IPS-18c (cell line): ENCODE data around the gene DEDD.
A peak's percentile ranks its signal among the peaks of the same experiment; 100 is the strongest.
"Not testable (repeated sequence)": the region's sequence is repeated elsewhere in the genome, so short reads cannot be mapped to it uniquely, and the experiment has no call there.

ENCODE experiments used
- H3K4me3 ChIP-seq: 2 replicates; pipeline ENCODE4 v1.7.0; 2013; ENCODE audit warnings: low read depth, mild to moderate bottlenecking, low read length, moderate library complexity; ENCODE audit not compliant: insufficient read depth
- H3K9me3 ChIP-seq: one replicate; pipeline ENCODE4 v1.6.1; 2013; ENCODE audit warnings: mild to moderate bottlenecking, low read length, moderate library complexity; ENCODE audit not compliant: control insufficient read depth, insufficient read depth

The DEDD gene

GRCh38 chr1:161140755-161141400 is 8.4 kb upstream of the DEDD start:
- Histone ChIP-seq H3K9me3 (no peaks in the 10 kb centered on the region), H3K4me3 (no peak overlapping the region)

- Histone ChIP-seq H3K4me3 (no peak overlapping the region), H3K9me3 (no peaks in the 10 kb centered on the region)
Measured at GRCh38 chr1:161139766-161140165, 7.3 kb upstream of the DEDD start.

GRCh38 chr1:161138431-161138830 is 6.0 kb upstream of the DEDD start:
- Histone ChIP-seq H3K4me3 (no peak overlapping the region), H3K9me3 (no peaks in the 10 kb centered on the region)

GRCh38 chr1:161137881-161138280 is 5.4 kb upstream of the DEDD start:
- no peak overlapping the region for H3K4me3 ChIP-seq
- no peaks in the 10 kb centered on the region for H3K9me3 ChIP-seq

- peak overlapping the region; percentile 93 for H3K4me3 ChIP-seq
- no peaks in the 10 kb centered on the region for H3K9me3 ChIP-seq
Measured at GRCh38 chr1:161133220-161133740, 813 bp upstream of the DEDD start.

- H3K4me3 ChIP-seq: peak overlapping the region; percentile 93
- no peaks in the 10 kb centered on the region for H3K9me3 ChIP-seq
Measured at GRCh38 chr1:161131523-161132409, 701 bp downstream of the DEDD start.

- Histone ChIP-seq H3K4me3 (no peak overlapping the region), H3K9me3 (no peaks in the 10 kb centered on the region)
Measured at GRCh38 chr1:161130266-161130665, 2.2 kb downstream of the DEDD start.

GRCh38 chr1:161128591-161129420 is 3.7 kb downstream of the DEDD start:
- Histone ChIP-seq H3K4me3 (no peak overlapping the region), H3K9me3 (no peaks in the 10 kb centered on the region)

GRCh38 chr1:161127649-161128048 is 4.8 kb downstream of the DEDD start:
- no peak overlapping the region for H3K4me3 ChIP-seq

GRCh38 chr1:161122967-161123366 is 9.5 kb downstream of the DEDD start:
- H3K4me3 ChIP-seq: no peak overlapping the region
- H3K9me3 ChIP-seq: no peaks in the 10 kb centered on the region

More at GRCh38 chr1:161127649-161128048, 4.8 kb downstream of the DEDD start:
- H3K9me3 ChIP-seq: no peaks in the 10 kb centered on the region

GRCh38 chr1:161121834-161122233 is 10.6 kb downstream of the DEDD start:
- no peak overlapping the region for H3K4me3 ChIP-seq

GRCh38 chr1:161121042-161121650 is 11.3 kb downstream of the DEDD start:
- no peaks in the 10 kb centered on the region for H3K9me3 ChIP-seq
- H3K4me3 ChIP-seq: no peak overlapping the region

More at GRCh38 chr1:161121834-161122233, 10.6 kb downstream of the DEDD start:
- no peaks in the 10 kb centered on the region for H3K9me3 ChIP-seq

GRCh38 chr1:161119092-161119903 is 13.2 kb downstream of the DEDD start:
- H3K4me3 ChIP-seq: peak overlapping the region; percentile 97
- no peaks in the 10 kb centered on the region for H3K9me3 ChIP-seq

GRCh38 chr1:161117759-161118581 is 14.5 kb downstream of the DEDD start, which contains the start of the genes NIT1 and PFDN2:
Gene NIT1 (plus strand): TSS chr1:161118105. CDS start chr1:161118177, 72 bp downstream.
Gene PFDN2 (minus strand): TSS chr1:161118037. CDS start chr1:161118026, 11 bp downstream.
- Histone ChIP-seq H3K9me3 (no peaks in the 10 kb centered on the region), H3K4me3 (peak within 1 kb of the TSS; percentile 97)

GRCh38 chr1:161115961-161116360 is 16.5 kb downstream of the DEDD start:
- H3K9me3 ChIP-seq, H3K4me3 ChIP-seq: not testable (repeated sequence)
